ENCODE measurements around the gene EMP3. TPM values are rescaled to one million over a fixed set of nuclear protein-coding genes. Genes with fewer than 3 reads are reported as not detected.
A peak's percentile ranks its signal among the peaks of the same experiment; 100 is the strongest.

Gene EMP3
- total and polyA plus RNA-seq, 9 of the 15 experiments (the other 6 are each of a cell fraction or from before 2014, with no cell fraction given): 123 to 386 (median 296) TPM

- TF ChIP-seq ZBTB40 (IDR thresholded peaks at IDR 0.05) (peak; percentile 53; the same call in 1 of the 2 replicates), ZBTB40 (CRISPR knock-in tag; IDR thresholded peaks at IDR 0.05) (no peak), BRD9 (IDR thresholded peaks at IDR 0.05; ENCODE audit: low read depth, partially characterized antibody) (no peak), VEZF1 (CRISPR knock-in tag; IDR thresholded peaks at IDR 0.05) (peak; percentile 85), E2F3 (CRISPR knock-in tag; IDR thresholded peaks at IDR 0.05) (peak; percentile 97), HMG20B (CRISPR knock-in tag; IDR thresholded peaks at IDR 0.05) (no peak), NFXL1 (CRISPR knock-in tag; IDR thresholded peaks at IDR 0.05) (no peak), TAF7 (tag; IDR thresholded peaks at IDR 0.05) (no peak), FOXO4 (CRISPR knock-in tag; IDR thresholded peaks at IDR 0.05) (peak; percentile 62; the same call in 1 of the 2 replicates), SAFB (IDR thresholded peaks at IDR 0.05; ENCODE audit: borderline replicate concordance, low read depth, low read length) (no peak), TAL1 (IDR thresholded peaks at IDR 0.05) (no peak), PTTG1 (tag; IDR thresholded peaks at IDR 0.05; ENCODE audit: low read depth) (no peak), ETV1 (tag; conservative IDR thresholded peaks at IDR 0.05; ENCODE audit: low read depth) (no peak), ZNF140 (CRISPR knock-in tag; IDR thresholded peaks at IDR 0.05) (no peak), TBL1XR1 (IDR thresholded peaks at IDR 0.05; ENCODE audit: low read length in 2 of 2) (no peak), TRIM24 (IDR thresholded peaks at IDR 0.05) (peak in 1 of 2 experiments; percentile 51; a peak in 2 of 4 replicates), CC2D1A (IDR thresholded peaks at IDR 0.05) (no peak), MIER1 (IDR thresholded peaks at IDR 0.05; ENCODE audit: low read depth) (no peak)
Measured at GRCh38 chr19:48363810-48364597, 38.7 kb downstream of the EMP3 start, which contains the start of the genes SYNGR4 and TMEM143 (continued).

All from K562 (cell line).